ENCODE results near the gene CHIT1. TPM values are rescaled to one million over a fixed set of nuclear protein-coding genes. Genes with fewer than 3 reads are reported as not detected.

The CHIT1 gene
- total and polyA plus RNA-seq, 2 of the 8 experiments (the other 6 are each of a cell fraction or from before 2014, with no cell fraction given): not detected

DNA sequence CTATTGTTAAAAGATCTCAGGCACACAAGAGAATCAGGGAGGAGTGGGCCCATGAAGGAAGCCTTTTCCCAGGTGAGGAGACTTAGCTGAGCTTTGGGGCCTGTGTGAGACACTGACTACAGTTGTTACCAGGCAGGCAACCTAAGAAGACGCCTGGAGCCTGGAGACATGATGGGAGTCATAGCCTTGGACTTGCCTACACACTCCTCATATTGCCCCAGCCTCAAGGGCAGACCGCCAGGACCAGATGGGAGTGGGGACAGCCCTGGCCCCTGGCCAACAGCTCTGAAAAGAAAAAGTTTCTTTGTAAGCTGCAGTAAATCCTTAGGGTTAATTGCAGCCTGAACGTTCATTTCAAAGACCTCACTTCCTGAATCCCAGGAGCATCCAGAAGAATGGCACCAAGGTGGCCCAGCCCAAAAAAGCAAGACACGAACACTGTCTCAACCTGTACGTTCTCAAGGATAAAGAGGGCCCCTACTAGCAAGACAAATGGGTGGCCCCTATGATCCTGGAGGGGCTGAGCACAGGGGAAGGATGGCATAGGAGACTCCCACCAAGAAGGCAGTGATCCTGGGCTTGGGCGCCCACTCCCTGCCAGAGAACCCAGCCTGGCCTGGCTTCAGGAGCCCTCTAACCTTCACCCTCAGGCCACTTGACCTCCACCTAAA lies 42.6 kb upstream of the CHIT1 start (continued):
- TF ChIP-seq, protein P1, sequence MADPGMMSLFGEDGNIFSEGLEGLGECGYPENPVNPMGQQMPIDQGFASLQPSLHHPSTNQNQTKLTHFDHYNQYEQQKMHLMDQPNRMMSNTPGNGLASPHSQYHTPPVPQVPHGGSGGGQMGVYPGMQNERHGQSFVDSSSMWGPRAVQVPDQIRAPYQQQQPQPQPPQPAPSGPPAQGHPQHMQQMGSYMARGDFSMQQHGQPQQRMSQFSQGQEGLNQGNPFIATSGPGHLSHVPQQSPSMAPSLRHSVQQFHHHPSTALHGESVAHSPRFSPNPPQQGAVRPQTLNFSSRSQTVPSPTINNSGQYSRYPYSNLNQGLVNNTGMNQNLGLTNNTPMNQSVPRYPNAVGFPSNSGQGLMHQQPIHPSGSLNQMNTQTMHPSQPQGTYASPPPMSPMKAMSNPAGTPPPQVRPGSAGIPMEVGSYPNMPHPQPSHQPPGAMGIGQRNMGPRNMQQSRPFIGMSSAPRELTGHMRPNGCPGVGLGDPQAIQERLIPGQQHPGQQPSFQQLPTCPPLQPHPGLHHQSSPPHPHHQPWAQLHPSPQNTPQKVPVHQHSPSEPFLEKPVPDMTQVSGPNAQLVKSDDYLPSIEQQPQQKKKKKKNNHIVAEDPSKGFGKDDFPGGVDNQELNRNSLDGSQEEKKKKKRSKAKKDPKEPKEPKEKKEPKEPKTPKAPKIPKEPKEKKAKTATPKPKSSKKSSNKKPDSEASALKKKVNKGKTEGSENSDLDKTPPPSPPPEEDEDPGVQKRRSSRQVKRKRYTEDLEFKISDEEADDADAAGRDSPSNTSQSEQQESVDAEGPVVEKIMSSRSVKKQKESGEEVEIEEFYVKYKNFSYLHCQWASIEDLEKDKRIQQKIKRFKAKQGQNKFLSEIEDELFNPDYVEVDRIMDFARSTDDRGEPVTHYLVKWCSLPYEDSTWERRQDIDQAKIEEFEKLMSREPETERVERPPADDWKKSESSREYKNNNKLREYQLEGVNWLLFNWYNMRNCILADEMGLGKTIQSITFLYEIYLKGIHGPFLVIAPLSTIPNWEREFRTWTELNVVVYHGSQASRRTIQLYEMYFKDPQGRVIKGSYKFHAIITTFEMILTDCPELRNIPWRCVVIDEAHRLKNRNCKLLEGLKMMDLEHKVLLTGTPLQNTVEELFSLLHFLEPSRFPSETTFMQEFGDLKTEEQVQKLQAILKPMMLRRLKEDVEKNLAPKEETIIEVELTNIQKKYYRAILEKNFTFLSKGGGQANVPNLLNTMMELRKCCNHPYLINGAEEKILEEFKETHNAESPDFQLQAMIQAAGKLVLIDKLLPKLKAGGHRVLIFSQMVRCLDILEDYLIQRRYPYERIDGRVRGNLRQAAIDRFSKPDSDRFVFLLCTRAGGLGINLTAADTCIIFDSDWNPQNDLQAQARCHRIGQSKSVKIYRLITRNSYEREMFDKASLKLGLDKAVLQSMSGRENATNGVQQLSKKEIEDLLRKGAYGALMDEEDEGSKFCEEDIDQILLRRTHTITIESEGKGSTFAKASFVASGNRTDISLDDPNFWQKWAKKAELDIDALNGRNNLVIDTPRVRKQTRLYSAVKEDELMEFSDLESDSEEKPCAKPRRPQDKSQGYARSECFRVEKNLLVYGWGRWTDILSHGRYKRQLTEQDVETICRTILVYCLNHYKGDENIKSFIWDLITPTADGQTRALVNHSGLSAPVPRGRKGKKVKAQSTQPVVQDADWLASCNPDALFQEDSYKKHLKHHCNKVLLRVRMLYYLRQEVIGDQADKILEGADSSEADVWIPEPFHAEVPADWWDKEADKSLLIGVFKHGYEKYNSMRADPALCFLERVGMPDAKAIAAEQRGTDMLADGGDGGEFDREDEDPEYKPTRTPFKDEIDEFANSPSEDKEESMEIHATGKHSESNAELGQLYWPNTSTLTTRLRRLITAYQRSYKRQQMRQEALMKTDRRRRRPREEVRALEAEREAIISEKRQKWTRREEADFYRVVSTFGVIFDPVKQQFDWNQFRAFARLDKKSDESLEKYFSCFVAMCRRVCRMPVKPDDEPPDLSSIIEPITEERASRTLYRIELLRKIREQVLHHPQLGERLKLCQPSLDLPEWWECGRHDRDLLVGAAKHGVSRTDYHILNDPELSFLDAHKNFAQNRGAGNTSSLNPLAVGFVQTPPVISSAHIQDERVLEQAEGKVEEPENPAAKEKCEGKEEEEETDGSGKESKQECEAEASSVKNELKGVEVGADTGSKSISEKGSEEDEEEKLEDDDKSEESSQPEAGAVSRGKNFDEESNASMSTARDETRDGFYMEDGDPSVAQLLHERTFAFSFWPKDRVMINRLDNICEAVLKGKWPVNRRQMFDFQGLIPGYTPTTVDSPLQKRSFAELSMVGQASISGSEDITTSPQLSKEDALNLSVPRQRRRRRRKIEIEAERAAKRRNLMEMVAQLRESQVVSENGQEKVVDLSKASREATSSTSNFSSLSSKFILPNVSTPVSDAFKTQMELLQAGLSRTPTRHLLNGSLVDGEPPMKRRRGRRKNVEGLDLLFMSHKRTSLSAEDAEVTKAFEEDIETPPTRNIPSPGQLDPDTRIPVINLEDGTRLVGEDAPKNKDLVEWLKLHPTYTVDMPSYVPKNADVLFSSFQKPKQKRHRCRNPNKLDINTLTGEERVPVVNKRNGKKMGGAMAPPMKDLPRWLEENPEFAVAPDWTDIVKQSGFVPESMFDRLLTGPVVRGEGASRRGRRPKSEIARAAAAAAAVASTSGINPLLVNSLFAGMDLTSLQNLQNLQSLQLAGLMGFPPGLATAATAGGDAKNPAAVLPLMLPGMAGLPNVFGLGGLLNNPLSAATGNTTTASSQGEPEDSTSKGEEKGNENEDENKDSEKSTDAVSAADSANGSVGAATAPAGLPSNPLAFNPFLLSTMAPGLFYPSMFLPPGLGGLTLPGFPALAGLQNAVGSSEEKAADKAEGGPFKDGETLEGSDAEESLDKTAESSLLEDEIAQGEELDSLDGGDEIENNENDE (IDR thresholded peaks at IDR 0.05; ENCODE audit: insufficient replicate concordance, low read length): no peak
- TF ChIP-seq JUND (IDR thresholded peaks at IDR 0.05; ENCODE audit: low read length) (no peak), PHF8 (conservative IDR thresholded peaks at IDR 0.05; ENCODE audit: low read depth, low read length) (no peak), ASH2L (IDR thresholded peaks at IDR 0.05; ENCODE audit: low read length) (no peak), TEAD4 (IDR thresholded peaks at IDR 0.05; ENCODE audit: low read depth, low read length) (no peak), KDM5A (IDR thresholded peaks at IDR 0.05; ENCODE audit: low read length) (no peak)
- TF ChIP-seq, protein P2, sequence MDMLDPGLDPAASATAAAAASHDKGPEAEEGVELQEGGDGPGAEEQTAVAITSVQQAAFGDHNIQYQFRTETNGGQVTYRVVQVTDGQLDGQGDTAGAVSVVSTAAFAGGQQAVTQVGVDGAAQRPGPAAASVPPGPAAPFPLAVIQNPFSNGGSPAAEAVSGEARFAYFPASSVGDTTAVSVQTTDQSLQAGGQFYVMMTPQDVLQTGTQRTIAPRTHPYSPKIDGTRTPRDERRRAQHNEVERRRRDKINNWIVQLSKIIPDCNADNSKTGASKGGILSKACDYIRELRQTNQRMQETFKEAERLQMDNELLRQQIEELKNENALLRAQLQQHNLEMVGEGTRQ (IDR thresholded peaks at IDR 0.05; ENCODE audit: low read length): no peak

Data from H1 (cell line).